ENCODE data around the gene TNFAIP8L3.

DNA sequence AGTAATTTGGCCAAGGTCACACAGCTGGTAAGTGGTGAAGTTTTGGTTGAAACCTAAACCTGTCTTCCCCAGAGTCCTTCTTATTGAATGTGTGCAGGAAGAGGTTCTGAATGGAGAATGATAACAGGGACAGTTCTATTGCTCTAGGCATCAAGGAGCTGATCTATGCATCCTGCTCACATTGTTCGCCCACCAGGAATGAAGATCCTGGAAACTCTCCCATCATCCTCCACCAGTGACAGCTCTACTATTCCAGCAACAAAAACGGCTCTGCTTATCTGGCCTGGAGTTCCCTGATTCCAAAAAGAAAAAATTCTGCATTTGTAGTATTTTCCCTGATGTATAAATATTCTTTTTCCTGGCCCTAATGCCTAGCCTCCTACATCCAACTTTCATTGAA is 16.4 kb upstream of the TNFAIP8L3 start:
- TF ChIP-seq, protein P1, sequence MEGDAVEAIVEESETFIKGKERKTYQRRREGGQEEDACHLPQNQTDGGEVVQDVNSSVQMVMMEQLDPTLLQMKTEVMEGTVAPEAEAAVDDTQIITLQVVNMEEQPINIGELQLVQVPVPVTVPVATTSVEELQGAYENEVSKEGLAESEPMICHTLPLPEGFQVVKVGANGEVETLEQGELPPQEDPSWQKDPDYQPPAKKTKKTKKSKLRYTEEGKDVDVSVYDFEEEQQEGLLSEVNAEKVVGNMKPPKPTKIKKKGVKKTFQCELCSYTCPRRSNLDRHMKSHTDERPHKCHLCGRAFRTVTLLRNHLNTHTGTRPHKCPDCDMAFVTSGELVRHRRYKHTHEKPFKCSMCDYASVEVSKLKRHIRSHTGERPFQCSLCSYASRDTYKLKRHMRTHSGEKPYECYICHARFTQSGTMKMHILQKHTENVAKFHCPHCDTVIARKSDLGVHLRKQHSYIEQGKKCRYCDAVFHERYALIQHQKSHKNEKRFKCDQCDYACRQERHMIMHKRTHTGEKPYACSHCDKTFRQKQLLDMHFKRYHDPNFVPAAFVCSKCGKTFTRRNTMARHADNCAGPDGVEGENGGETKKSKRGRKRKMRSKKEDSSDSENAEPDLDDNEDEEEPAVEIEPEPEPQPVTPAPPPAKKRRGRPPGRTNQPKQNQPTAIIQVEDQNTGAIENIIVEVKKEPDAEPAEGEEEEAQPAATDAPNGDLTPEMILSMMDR (IDR thresholded peaks at IDR 0.05 in 4 of 5, conservative IDR thresholded peaks at IDR 0.05 in 1 of 5): no peak
- no peak for TF ChIP-seq POLR2A (IDR thresholded peaks at IDR 0.05)
